Fibroblast of lung (primary cell): Measurements from ENCODE around the gene TCTA. TPM values are rescaled to one million over a fixed set of nuclear protein-coding genes. Genes with fewer than 3 reads are reported as not detected.

Source experiments
- DNase-seq, 2 donors: peaks; one replicate each; pipeline versions ENCODE4 v3.0.0 to v3.0.0-alpha.2; 2010; ENCODE audit warnings: low read depth in 2 of 2
- H2AFZ ChIP-seq: 2 replicates; pipeline ENCODE4 v1.5.1; 2012; ENCODE audit warnings: low read length, control low read depth, inconsistent platforms
- H3K27ac ChIP-seq: 2 replicates; pipeline ENCODE4 v1.5.1; 2011; ENCODE audit warnings: low read length, control low read depth; ENCODE audit not compliant: insufficient read depth
- H3K27me3 ChIP-seq: 2 replicates; pipeline ENCODE4 v1.5.1; 2011; ENCODE audit warnings: mild to moderate bottlenecking, low read length; ENCODE audit not compliant: control insufficient read depth, insufficient read depth
- H3K36me3 ChIP-seq: 2 replicates; pipeline ENCODE4 v1.5.1; 2011; ENCODE audit warnings: low read length; ENCODE audit not compliant: control insufficient read depth, insufficient read depth
- H3K4me1 ChIP-seq: 2 replicates; pipeline ENCODE4 v1.5.1; 2011; ENCODE audit warnings: low read length; ENCODE audit not compliant: control insufficient read depth, insufficient read depth; ENCODE audit errors: extremely low read depth
- H3K4me2 ChIP-seq: 2 replicates; pipeline ENCODE4 v1.5.1; 2011; ENCODE audit warnings: low read length, control low read depth; ENCODE audit not compliant: insufficient read depth; ENCODE audit errors: extremely low read depth
- H3K4me3 ChIP-seq, 4 experiments: fragments of 200-600 bp in 1 of 4; sonication (generic) in 1 of 4; replicated peaks in 1 of 4; 2 replicates each; pipeline ENCODE4 v1.5.1; 2011 to 2016; ENCODE audit warnings: low read length in 4 of 4, low read depth in 3 of 4, mild to moderate bottlenecking in 3 of 4, control low read depth in 2 of 4, inconsistent platforms in 1 of 4, mixed read lengths in 1 of 4; ENCODE audit not compliant: insufficient read depth in 1 of 4; ENCODE audit errors: control extremely low read depth in 1 of 4
- H3K79me2 ChIP-seq: 2 replicates; pipeline ENCODE4 v1.5.1; 2012; ENCODE audit warnings: mild to moderate bottlenecking, low read length, inconsistent platforms; ENCODE audit not compliant: control insufficient read depth, insufficient read depth
- H3K9ac ChIP-seq: 2 replicates; pipeline ENCODE4 v1.5.1; 2011; ENCODE audit warnings: mild to moderate bottlenecking, low read length, control low read depth; ENCODE audit not compliant: insufficient read depth
- H3K9me3 ChIP-seq: 2 replicates; pipeline ENCODE4 v1.5.1; 2012; ENCODE audit warnings: low read depth, low read length; ENCODE audit not compliant: control insufficient read depth, insufficient read depth
- H4K20me1 ChIP-seq: 2 replicates; pipeline ENCODE4 v1.5.1; 2011; ENCODE audit warnings: low read length; ENCODE audit not compliant: control insufficient read depth, insufficient read depth; ENCODE audit errors: extremely low read depth
- EZH2 ChIP-seq: IDR thresholded peaks from 2 replicates; pipeline ENCODE4 v1.5.1; 2012; ENCODE audit warnings: low read length, control low read depth, mild to moderate bottlenecking; ENCODE audit errors: missing control alignments
- polyA minus RNA-seq: library from RNA; depleted of rRNA, polyadenylated mRNA; stranded (reverse); fragments of >200 nt; gene quantifications from 2 replicates; pipeline ENCODE4 v1.2.3, GENCODE V29; 2011; ENCODE audit warnings: low replicate concordance
- polyA plus RNA-seq, 2 donors: library from polyadenylated mRNA; depleted of rRNA in 1 of 2; stranded (reverse) in 1 of 2; unstranded in 1 of 2; fragments of >200 nt; gene quantifications; 2 replicates each; pipeline ENCODE4 v1.2.1, GENCODE V29; 2011 to 2012; ENCODE audit warnings: missing spikeins in 1 of 2
- total RNA-seq: library from RNA; depleted of rRNA; stranded (reverse); fragments of >200 nt; gene quantifications from 2 replicates; pipeline ENCODE4 v1.2.1, GENCODE V29; 2014
- TF ChIP-seq, protein P1 (sequence below), 2 donors: IDR thresholded peaks in 1 of 2; conservative IDR thresholded peaks in 1 of 2; 1 replicate in 1 of 2; 2 replicates in 1 of 2; pipeline ENCODE4 v1.5.1; 2011 to 2012; ENCODE audit warnings: low read length in 2 of 2, control low read depth in 1 of 2, inconsistent platforms in 1 of 2, low read depth in 1 of 2, mild to moderate bottlenecking in 1 of 2

Gene TCTA
- total RNA-seq: 14.4 and 34.5 TPM in 2 replicates
- polyA plus RNA-seq: 51.6 and 57.8 TPM in 2 replicates
- 34.6 and 38.4 TPM in 2 replicates for polyA plus RNA-seq (2012)
- polyA minus RNA-seq: 30.2 and 47.6 TPM in 2 replicates

GRCh38 chr3:49411968-49412631, at the start of gene TCTA, which contains the start of gene RHOA:
Gene TCTA, plus strand, starts transcription at chr3:49412423. Its CDS starts 4 bp downstream, at chr3:49412427.
Gene RHOA, minus strand, starts transcription at chr3:49411976. Its CDS starts 36,387 bp downstream, at chr3:49375589.
- H3K79me2 ChIP-seq: peaks cover 64% of the 10 kb centered on the region
- H3K4me3 ChIP-seq: peak within 1 kb of the TSS; percentile 84 to 98 (median 96)
- H2AFZ ChIP-seq: peak within 1 kb of the TSS; percentile 31
- peak within 1 kb of the TSS; percentile 94 for H3K27ac ChIP-seq
- peak within 1 kb of the TSS; percentile 98 for H3K9ac ChIP-seq
- H3K27me3 ChIP-seq: no peaks in the 10 kb centered on the region
- DNase-seq: peak; percentile 100
- TF ChIP-seq, protein P1, sequence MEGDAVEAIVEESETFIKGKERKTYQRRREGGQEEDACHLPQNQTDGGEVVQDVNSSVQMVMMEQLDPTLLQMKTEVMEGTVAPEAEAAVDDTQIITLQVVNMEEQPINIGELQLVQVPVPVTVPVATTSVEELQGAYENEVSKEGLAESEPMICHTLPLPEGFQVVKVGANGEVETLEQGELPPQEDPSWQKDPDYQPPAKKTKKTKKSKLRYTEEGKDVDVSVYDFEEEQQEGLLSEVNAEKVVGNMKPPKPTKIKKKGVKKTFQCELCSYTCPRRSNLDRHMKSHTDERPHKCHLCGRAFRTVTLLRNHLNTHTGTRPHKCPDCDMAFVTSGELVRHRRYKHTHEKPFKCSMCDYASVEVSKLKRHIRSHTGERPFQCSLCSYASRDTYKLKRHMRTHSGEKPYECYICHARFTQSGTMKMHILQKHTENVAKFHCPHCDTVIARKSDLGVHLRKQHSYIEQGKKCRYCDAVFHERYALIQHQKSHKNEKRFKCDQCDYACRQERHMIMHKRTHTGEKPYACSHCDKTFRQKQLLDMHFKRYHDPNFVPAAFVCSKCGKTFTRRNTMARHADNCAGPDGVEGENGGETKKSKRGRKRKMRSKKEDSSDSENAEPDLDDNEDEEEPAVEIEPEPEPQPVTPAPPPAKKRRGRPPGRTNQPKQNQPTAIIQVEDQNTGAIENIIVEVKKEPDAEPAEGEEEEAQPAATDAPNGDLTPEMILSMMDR (conservative IDR thresholded peaks at IDR 0.05 in 1 of 2, IDR thresholded peaks at IDR 0.05 in 1 of 2; ENCODE audit: low read depth in 1 of 2, low read length in 2 of 2): no peak
- no peak for TF ChIP-seq EZH2
- peaks cover 5% of the 10 kb centered on the region for H4K20me1 ChIP-seq
- peak within 1 kb of the TSS; percentile 97 for H3K4me2 ChIP-seq
- H3K9me3 ChIP-seq: no peaks in the 10 kb centered on the region
- peaks cover 10% of the 10 kb centered on the region for H3K36me3 ChIP-seq
- H3K4me1 ChIP-seq: peaks cover 3% of the 10 kb centered on the region

DNA sequence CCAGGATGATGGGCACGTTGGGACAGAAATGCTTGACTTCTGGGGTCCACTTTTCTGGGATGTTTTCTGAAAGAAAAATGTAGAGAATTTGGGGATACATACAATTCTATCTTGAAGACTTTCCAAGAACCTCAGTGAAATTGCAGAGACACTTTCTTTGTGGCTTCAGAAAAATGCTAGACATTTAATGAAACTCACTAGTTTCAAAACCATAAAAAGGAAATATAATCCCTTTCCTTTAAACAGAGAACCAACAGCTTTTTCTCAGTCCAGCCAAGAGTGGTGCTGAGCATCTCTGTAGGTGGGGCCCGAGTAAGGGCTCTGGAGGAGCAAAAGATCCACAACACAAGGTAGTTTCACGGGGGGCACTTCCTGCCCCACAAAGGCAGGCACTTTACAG, 49.7 kb upstream of the TCTA start:
- Histone ChIP-seq H2AFZ (no peak overlapping the region), H3K79me2 (peaks cover 32% of the 10 kb centered on the region), H3K36me3 (peaks cover 18% of the 10 kb centered on the region), H4K20me1 (no peaks in the 10 kb centered on the region), H3K9ac (no peak overlapping the region), H3K4me3 (no peak overlapping the region), H3K27ac (no peak overlapping the region), H3K4me1 (peaks cover 19% of the 10 kb centered on the region), H3K27me3 (no peaks in the 10 kb centered on the region), H3K9me3 (no peaks in the 10 kb centered on the region), H3K4me2 (no peak overlapping the region)
- DNase-seq: peak in 1 of 2 donors; percentile 56
- TF ChIP-seq, protein P1 (conservative IDR thresholded peaks at IDR 0.05 in 1 of 2, IDR thresholded peaks at IDR 0.05 in 1 of 2; ENCODE audit: low read depth in 1 of 2, low read length in 2 of 2): no peak
- no peak for TF ChIP-seq EZH2

DNA sequence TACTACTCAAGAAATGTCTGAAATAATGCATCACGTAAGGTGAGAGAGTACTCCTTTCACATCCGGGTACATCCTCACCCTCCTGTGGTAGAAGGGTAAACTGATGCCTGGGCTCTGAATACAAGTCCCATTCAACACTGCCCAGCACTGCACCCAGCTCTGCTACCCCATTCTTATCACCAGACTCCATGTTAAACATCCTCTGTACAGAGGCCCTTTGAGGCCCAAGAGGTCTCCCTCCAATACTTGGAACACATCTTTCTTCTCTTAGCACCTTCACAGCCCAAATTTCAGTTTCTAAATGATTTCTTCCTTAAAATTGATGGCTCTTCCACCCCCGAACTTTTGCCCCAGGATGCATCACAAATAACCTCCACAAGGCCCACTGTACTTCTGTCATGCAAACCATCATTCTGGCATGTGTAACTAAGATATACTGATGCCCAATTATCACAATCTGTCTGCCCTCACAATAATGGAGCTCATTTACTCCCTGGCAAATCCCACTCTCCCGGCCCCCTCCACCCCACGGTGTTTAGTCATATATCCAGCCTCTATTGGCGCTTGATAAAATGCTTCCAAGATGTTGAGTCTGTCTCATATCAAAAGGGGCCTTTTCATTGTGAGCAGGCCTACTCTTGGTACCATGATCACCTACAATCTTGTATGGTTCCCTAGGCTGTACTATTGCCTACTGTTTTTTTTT, 41.5 kb upstream of the TCTA start:
- H3K4me2 ChIP-seq: no peak overlapping the region
- no peak overlapping the region for H3K9ac ChIP-seq
- H3K27ac ChIP-seq: no peak overlapping the region
- peaks cover 24% of the 10 kb centered on the region for H3K36me3 ChIP-seq
- H3K79me2 ChIP-seq: peaks cover 82% of the 10 kb centered on the region
- DNase-seq: no peak
- H3K27me3 ChIP-seq: no peaks in the 10 kb centered on the region
- H2AFZ ChIP-seq: no peak overlapping the region
- no peaks in the 10 kb centered on the region for H3K4me1 ChIP-seq
- H4K20me1 ChIP-seq: no peaks in the 10 kb centered on the region
- H3K9me3 ChIP-seq: no peaks in the 10 kb centered on the region
- TF ChIP-seq EZH2: no peak
- TF ChIP-seq, protein P1 (conservative IDR thresholded peaks at IDR 0.05 in 1 of 2, IDR thresholded peaks at IDR 0.05 in 1 of 2; ENCODE audit: low read depth in 1 of 2, low read length in 2 of 2): no peak
- no peak overlapping the region for H3K4me3 ChIP-seq
